Panc1 (cell line): ENCODE measurements around the gene SLC19A1. TPM values are rescaled to one million over a fixed set of nuclear protein-coding genes. Genes with fewer than 3 reads are reported as not detected.

ENCODE experiments used
- ATAC-seq: fragments of 200-7000 bp; cut with Tn5 transposase; 2 replicates; pipeline ENCODE4 v1.9.1; 2020; ENCODE audit warnings: mild to moderate bottlenecking, moderate library complexity
- BruUV-seq: library from RNA; stranded (reverse); fragments of 400-500 nt; replicated peaks from 2 replicates; lab custom pipeline; 2021; lab: Mats Ljungman, UMichigan
- CTCF ChIA-PET: fragments of 300-600 bp; sonication (Branson Sonifier 250); formaldehyde crosslinking; loops from one replicate; lab custom pipeline; 2022; ENCODE audit warnings: antibody characterized with exemption; lab: Charles Lee
- POLR2A ChIA-PET: fragments of 300-600 bp; sonication (Branson Sonifier 250); formaldehyde crosslinking; loops from one replicate; lab custom pipeline; 2022; ENCODE audit warnings: antibody characterized with exemption; lab: Charles Lee
- DNase-seq: peaks from one replicate; pipeline ENCODE4 v3.0.0-alpha.2; 2010; ENCODE audit warnings: low read depth, low spot score
- H3K27ac ChIP-seq: 2 replicates; pipeline ENCODE4 v1.5.1; 2011; ENCODE audit warnings: mild to moderate bottlenecking, low read length, inconsistent platforms
- H3K27me3 ChIP-seq: fragments of 200-500 bp; sonication (Bioruptor generic); 2 replicates; pipeline ENCODE4 v1.6.0; 2014; ENCODE audit warnings: low read length, inconsistent platforms; ENCODE audit not compliant: control insufficient read depth, insufficient read depth
- H3K36me3 ChIP-seq: fragments of 200-500 bp; sonication (Bioruptor generic); 2 replicates; pipeline ENCODE4 v1.5.1; 2014; ENCODE audit warnings: inconsistent platforms, mild to moderate bottlenecking, low read length, moderate library complexity; ENCODE audit not compliant: control insufficient read depth, insufficient read depth
- H3K4me1 ChIP-seq: 2 replicates; pipeline ENCODE4 v1.5.1; 2011; ENCODE audit warnings: inconsistent platforms, mild to moderate bottlenecking, low read length, moderate library complexity; ENCODE audit not compliant: control insufficient read depth, insufficient read depth
- H3K4me3 ChIP-seq, 2 experiments: 2 replicates each; pipeline ENCODE4 v1.5.1; 2011 to 2012; ENCODE audit warnings: low read depth in 2 of 2, low read length in 2 of 2, mild to moderate bottlenecking in 2 of 2, inconsistent platforms in 1 of 2, moderate library complexity in 1 of 2
- H3K9me3 ChIP-seq: fragments of 200-500 bp; sonication (Bioruptor generic); 2 replicates; pipeline ENCODE4 v1.5.1; 2014; ENCODE audit warnings: low read depth, mild to moderate bottlenecking, inconsistent platforms, low read length, moderate library complexity; ENCODE audit not compliant: control insufficient read depth, insufficient read depth
- CTCF ChIP-seq: fragments of 450-650 bp; IDR thresholded peaks from 2 replicates; pipeline ENCODE4 v1.5.1; 2017; ENCODE audit warnings: mild to moderate bottlenecking
- POLR2AphosphoS5 ChIP-seq: IDR thresholded peaks from 2 replicates; pipeline ENCODE4 v1.6.1; 2012; ENCODE audit warnings: mild to moderate bottlenecking, low read depth, low read length, moderate library complexity
- REST ChIP-seq, 2 experiments: IDR thresholded peaks; 2 replicates each; pipeline ENCODE4 v1.6.1; 2011 to 2012; ENCODE audit warnings: low read depth in 2 of 2, control low read depth in 1 of 2, low read length in 1 of 2, mild to moderate bottlenecking in 1 of 2, moderate library complexity in 1 of 2; ENCODE audit not compliant: insufficient read depth in 1 of 2
- SIN3A ChIP-seq: IDR thresholded peaks from 2 replicates; pipeline ENCODE4 v1.6.1; 2012; ENCODE audit warnings: low read depth, mild to moderate bottlenecking, low read length, moderate library complexity, borderline replicate concordance; ENCODE audit not compliant: insufficient read depth
- TCF7L2 ChIP-seq: IDR thresholded peaks from 2 replicates; pipeline ENCODE4 v1.6.1; 2011; ENCODE audit warnings: mild to moderate bottlenecking, low read depth, low read length, inconsistent platforms
- in situ Hi-C: cut with HindIII; loops from 2 replicates; pipeline ENCODE4 v1.10.0; 2016; ENCODE audit warnings: low sequenced_read_pairs, low pct_unique_long_range_greater_than_20kb
- intact Hi-C: fragments of 100-400 bp; cut with micrococcal nuclease; formaldehyde crosslinking; loops from one replicate; pipeline ENCODE4 v1.10.0; 2022; ENCODE audit not compliant: unreplicated experiment
- total RNA-seq: library from RNA; stranded (reverse); gene quantifications from one replicate; pipeline ENCODE4 v1.2.1, GENCODE V29; 2021; ENCODE audit not compliant: unreplicated experiment

Gene SLC19A1
- total RNA-seq, 1 experiment from 2014 or later: 24.5 TPM

- ChIA-PET POLR2A (no interaction called here), CTCF (interaction anchor here (0.6 kb wide), 1 partner anchor 268 kb away, joined by 4 read pairs; no protein-coding TSS in a partner anchor)
- intact Hi-C loops: no loop called here
These were observed 3.0 kb downstream of the SLC19A1 start for GRCh38 chr21:45539046-45539795.

More at GRCh38 chr21:45539046-45539795, 3.0 kb downstream of the SLC19A1 start:
- ATAC-seq (no peak), DNase-seq (no peak)
- H3K27me3 ChIP-seq: no peaks in the 10 kb centered on the region
- H3K9me3 ChIP-seq: no peaks in the 10 kb centered on the region
- TF ChIP-seq TCF7L2: no peak
- no peak for TF ChIP-seq CTCF
- TF ChIP-seq REST (IDR thresholded peaks at IDR 0.05; ENCODE audit: insufficient read depth in 1 of 2, low read depth in 2 of 2, low read length in 1 of 2): no peak
- TF ChIP-seq SIN3A: no peak
- no peak for TF ChIP-seq POLR2AphosphoS5
- H3K27ac ChIP-seq: no peak overlapping the region
- no TSS peak for BruUV-seq
- no peak overlapping the region for H3K4me3 ChIP-seq
- in situ Hi-C loops: no loop called here
- peaks cover 3% of the 10 kb centered on the region; the same call in 1 of the 2 replicates for H3K36me3 ChIP-seq
- H3K4me1 ChIP-seq: peaks cover 15% of the 10 kb centered on the region
